Stimulated activated CD4-positive, alpha-beta T cell treated with anti-CD3 and anti-CD28 coated beads, TNF-alpha, amount 100 ng/mL, for 4 hours (primary cell): ENCODE results near the gene ZNF367.

Source experiments
- DNase-seq, 3 experiments: peaks; one replicate each; pipeline ENCODE4 v3.0.0-alpha.2; 2020; ENCODE audit warnings: low read depth in 3 of 3

Gene ZNF367

GRCh38 chr9:96436456-96437126 lies 18.4 kb upstream of the ZNF367 start:
- no peak for DNase-seq

- no peak for DNase-seq
Measured at GRCh38 chr9:96436063-96436455, 17.9 kb upstream of the ZNF367 start.

- no peak for DNase-seq
Measured at GRCh38 chr9:96435345-96435744, 17.2 kb upstream of the ZNF367 start.

- no peak for DNase-seq
Measured at GRCh38 chr9:96430377-96430776, 12.2 kb upstream of the ZNF367 start.

- no peak for DNase-seq
Measured at GRCh38 chr9:96429732-96430131, 11.6 kb upstream of the ZNF367 start.

- no peak for DNase-seq
Measured at GRCh38 chr9:96425500-96426169, 7.5 kb upstream of the ZNF367 start.

GRCh38 chr9:96423985-96424336 lies 5.8 kb upstream of the ZNF367 start:
- DNase-seq = no peak

- DNase-seq = no peak
Measured at GRCh38 chr9:96423322-96423984, 5.3 kb upstream of the ZNF367 start.

GRCh38 chr9:96420468-96421219 lies 2.5 kb upstream of the ZNF367 start:
- peak in 1 of 3 experiments; percentile 5 for DNase-seq

- DNase-seq = no peak
Measured at GRCh38 chr9:96419691-96419969, 1.5 kb upstream of the ZNF367 start.

- peak in 2 of 3 experiments; percentile 17 to 18 for DNase-seq
Measured at GRCh38 chr9:96418920-96419690, 935 bp upstream of the ZNF367 start.

GRCh38 chr9:96417661-96418082 lies 498 bp downstream of the ZNF367 start:
- peak in 1 of 3 experiments; percentile 17 for DNase-seq

- peak; percentile 84 to 90 (median 90) for DNase-seq
Measured at GRCh38 chr9:96417051-96417586, 1.1 kb downstream of the ZNF367 start.

GRCh38 chr9:96413302-96414221 lies 4.6 kb downstream of the ZNF367 start:
- no peak for DNase-seq

- DNase-seq = no peak
Measured at GRCh38 chr9:96412174-96412913, 5.8 kb downstream of the ZNF367 start.

GRCh38 chr9:96411129-96411838 lies 6.9 kb downstream of the ZNF367 start:
- no peak for DNase-seq

- no peak for DNase-seq
Measured at GRCh38 chr9:96408409-96409280, 9.5 kb downstream of the ZNF367 start.
